HuH-7.5 (cell line): Measurements from ENCODE around the gene PYCARD.
A peak's percentile ranks its signal among the peaks of the same experiment; 100 is the strongest.
"Not testable (repeated sequence)": the region's sequence is repeated elsewhere in the genome, so short reads cannot be mapped to it uniquely, and the experiment has no call there.

Source experiments
- DNase-seq: peaks from one replicate; pipeline ENCODE4 v3.0.0; 2011; ENCODE audit warnings: low spot score

Gene PYCARD

GRCh38 chr16:31215287-31216162 lies 13.0 kb upstream of the PYCARD start:
- peak; percentile 96 for DNase-seq

GRCh38 chr16:31214708-31215286 lies 12.2 kb upstream of the PYCARD start:
- DNase-seq: no peak

- no peak for DNase-seq
These were observed 11.5 kb upstream of the PYCARD start, which contains the start of gene TRIM72 for GRCh38 chr16:31213877-31214707. Gene TRIM72 (plus strand): TSS chr16:31214119. CDS start chr16:31214739, 620 bp downstream.

- DNase-seq: no peak
These were observed 10.8 kb upstream of the PYCARD start for GRCh38 chr16:31213342-31213741.

- DNase-seq: no peak
These were observed 4.2 kb upstream of the PYCARD start for GRCh38 chr16:31206776-31207175.

GRCh38 chr16:31204871-31205666 lies 2.5 kb upstream of the PYCARD start:
- no peak for DNase-seq

GRCh38 chr16:31201582-31202413 lies 762 bp downstream of the PYCARD start:
- DNase-seq: no peak

- no peak for DNase-seq
These were observed 1.6 kb downstream of the PYCARD start for GRCh38 chr16:31200821-31201568.

- not testable (repeated sequence) for DNase-seq
These were observed 2.4 kb downstream of the PYCARD start for GRCh38 chr16:31200111-31200510.

- DNase-seq: no peak
These were observed 3.0 kb downstream of the PYCARD start for GRCh38 chr16:31199430-31200041.

GRCh38 chr16:31198207-31198882 lies 4.2 kb downstream of the PYCARD start:
- DNase-seq: no peak

- no peak for DNase-seq
These were observed 6.1 kb downstream of the PYCARD start for GRCh38 chr16:31196324-31197088.

- DNase-seq: not testable (repeated sequence)
These were observed 6.7 kb downstream of the PYCARD start for GRCh38 chr16:31195861-31196260.

GRCh38 chr16:31194898-31195297 lies 7.7 kb downstream of the PYCARD start:
- DNase-seq: no peak

- no peak for DNase-seq
These were observed 8.7 kb downstream of the PYCARD start for GRCh38 chr16:31193874-31194273.

GRCh38 chr16:31192856-31193642 lies 9.5 kb downstream of the PYCARD start:
- DNase-seq: no peak

- DNase-seq: no peak
These were observed 10.7 kb downstream of the PYCARD start for GRCh38 chr16:31191697-31192428.
